K562 (cell line): ENCODE results near the gene GRIP1. TPM values are rescaled to one million over a fixed set of nuclear protein-coding genes. Genes with fewer than 3 reads are reported as not detected.

Source experiments
- ATAC-seq: fragments of 200-7000 bp; cut with Tn5 transposase; 3 replicates; pipeline ENCODE4 v1.9.1; 2020; ENCODE audit warnings: moderate library complexity
- BruUV-seq: library from RNA; stranded (reverse); fragments of 400-500 nt; replicated peaks from 2 replicates; lab custom pipeline; 2021; lab: Mats Ljungman, UMichigan
- CTCF ChIA-PET: fragments of 300-600 bp; formaldehyde crosslinking; extraction: SDS; loops from one replicate; lab custom pipeline; 2021; ENCODE audit warnings: low intra/inter-chr PET ratio; lab: Yijun Ruan, JAX
- POLR2A ChIA-PET: fragments of 300-600, 350-650 bp; sonication (Branson Sonifier 250); formaldehyde crosslinking; extraction: SDS; loops from one replicate; lab custom pipeline; 2021; ENCODE audit warnings: antibody characterized with exemption, inconsistent platforms; lab: Yijun Ruan, JAX
- DNase-seq, 4 experiments: peaks; one replicate each; pipeline versions ENCODE4 v3.0.0 to v3.0.0-alpha.2; 2011 to 2018; ENCODE audit warnings: low spot score in 3 of 4, mixed read lengths in 3 of 4; ENCODE audit errors: extremely low read depth in 1 of 4
- FAIRE-seq: peaks from 2 replicates; lab custom pipeline; 2011; peaks lifted over from hg19 to GRCh38; lab: Jason Lieb, UNC
- H2AFZ ChIP-seq: 2 replicates; pipeline ENCODE4 v1.6.0; 2011; ENCODE audit warnings: low read depth, low read length, control low read depth, inconsistent platforms
- H3K27ac ChIP-seq: fragments of 200-600 bp; 3 replicates; pipeline ENCODE4 v1.8.0; 2011; ENCODE audit warnings: low read depth, mild to moderate bottlenecking, control low read depth, inconsistent platforms, low read length, moderate library complexity, mixed read lengths; ENCODE audit errors: extremely low read depth
- H3K27me3 ChIP-seq, 2 experiments: fragments of 300-600 bp in 1 of 2; 2 replicates in 1 of 2; 3 replicates in 1 of 2; pipeline versions ENCODE4 v1.6.0 to v1.8.0; 2011; ENCODE audit warnings: inconsistent platforms in 2 of 2, low read length in 2 of 2, mild to moderate bottlenecking in 1 of 2, mixed read lengths in 1 of 2, moderate library complexity in 1 of 2; ENCODE audit not compliant: control insufficient read depth in 2 of 2, insufficient read depth in 2 of 2
- H3K36me3 ChIP-seq: fragments of 300-600 bp; 3 replicates; pipeline ENCODE4 v1.8.0; 2011; ENCODE audit warnings: mild to moderate bottlenecking, low read length, inconsistent platforms; ENCODE audit not compliant: control insufficient read depth, insufficient read depth
- H3K4me1 ChIP-seq, 2 experiments: fragments of 200-600 bp in 1 of 2; replicated peaks in 1 of 2; 2 replicates in 1 of 2; 3 replicates in 1 of 2; pipeline versions ENCODE4 v1.5.1 to v1.8.0; 2011; ENCODE audit warnings: inconsistent platforms in 2 of 2, low read length in 2 of 2, mild to moderate bottlenecking in 1 of 2, mixed read lengths in 1 of 2, moderate library complexity in 1 of 2; ENCODE audit not compliant: control insufficient read depth in 2 of 2, insufficient read depth in 2 of 2
- H3K4me2 ChIP-seq: 2 replicates; pipeline ENCODE4 v1.6.1; 2011; ENCODE audit warnings: low read length, control low read depth, inconsistent platforms, mixed read lengths; ENCODE audit not compliant: insufficient read depth
- H3K4me3 ChIP-seq: fragments of 200-600 bp; sonication (generic), shearing (Covaris generic); 2 replicates; pipeline ENCODE4 v1.5.1; 2016; ENCODE audit warnings: control low read depth, inconsistent platforms
- H3K79me2 ChIP-seq: fragments of 200-600 bp; 3 replicates; pipeline ENCODE4 v1.8.0; 2011; ENCODE audit warnings: low read length, inconsistent platforms; ENCODE audit not compliant: control insufficient read depth, insufficient read depth
- H3K9ac ChIP-seq, 2 experiments: 2 replicates each; pipeline versions ENCODE4 v1.6.0 to v1.6.1; 2011; ENCODE audit warnings: low read depth in 2 of 2, low read length in 2 of 2, control low read depth in 1 of 2, inconsistent platforms in 1 of 2, mild to moderate bottlenecking in 1 of 2, mixed read lengths in 1 of 2; ENCODE audit not compliant: insufficient read depth in 1 of 2
- H3K9me1 ChIP-seq: one replicate; pipeline ENCODE4 v1.6.0; 2011; ENCODE audit warnings: inconsistent platforms, mild to moderate bottlenecking, low read length, moderate library complexity; ENCODE audit not compliant: control insufficient read depth, insufficient read depth
- H3K9me3 ChIP-seq: replicated peaks from 2 replicates; pipeline ENCODE4 v1.5.1; 2011; ENCODE audit warnings: low read depth, low read length, inconsistent platforms; ENCODE audit not compliant: control insufficient read depth, insufficient read depth
- H4K20me1 ChIP-seq: replicated peaks from 2 replicates; pipeline ENCODE4 v1.6.1; 2011; ENCODE audit warnings: low read length, inconsistent platforms, mixed read lengths; ENCODE audit not compliant: control insufficient read depth, insufficient read depth
- CBX5 ChIP-seq: IDR thresholded peaks from 2 replicates; pipeline ENCODE4 v1.6.1; 2014; ENCODE audit warnings: low read depth, borderline replicate concordance
- HMGN3 ChIP-seq: IDR thresholded peaks from 2 replicates; pipeline ENCODE4 v1.6.1; 2011; ENCODE audit warnings: borderline replicate concordance, low read depth, mild to moderate bottlenecking, mixed read lengths, low read length; ENCODE audit not compliant: insufficient read length; ENCODE audit errors: extremely low read depth
- LEF1 ChIP-seq: fragments of 450-650 bp; IDR thresholded peaks from 2 replicates; pipeline ENCODE4 v1.6.1; 2016; ENCODE audit warnings: mild to moderate bottlenecking
- MYC ChIP-seq, 2 experiments: fragments of 250-450 bp in 1 of 2; sonication (Bioruptor Pico) in 1 of 2; IDR thresholded peaks; 2 replicates each; pipeline versions ENCODE4 v1.5.1 to v1.6.1; 2012 to 2021; ENCODE audit warnings: low read depth in 2 of 2, borderline replicate concordance in 1 of 2, improper control_type of control experiment in 1 of 2, low read length in 1 of 2, mild to moderate bottlenecking in 1 of 2, moderate library complexity in 1 of 2
- PHB ChIP-seq: fragments of 250-450 bp; sonication (Bioruptor Pico); IDR thresholded peaks from 2 replicates; pipeline ENCODE4 v1.5.0; 2021
- RBM15 ChIP-seq: fragments of 200-400 bp; formaldehyde crosslinking; IDR thresholded peaks from 2 replicates; pipeline ENCODE4 v1.6.1; 2018; ENCODE audit warnings: mild to moderate bottlenecking, low read length, moderate library complexity; ENCODE audit not compliant: insufficient read depth
- RBM34 ChIP-seq: fragments of 200-400 bp; formaldehyde crosslinking; IDR thresholded peaks from 2 replicates; pipeline ENCODE4 v1.6.1; 2018; ENCODE audit warnings: low read length, borderline replicate concordance; ENCODE audit not compliant: insufficient read depth
- ZKSCAN3 ChIP-seq: fragments of 250-450 bp; sonication (Bioruptor Pico); IDR thresholded peaks from 2 replicates; pipeline ENCODE4 v1.4.0; 2020
- WGBS: fragments of 100-300 bp; shearing (Covaris generic); methylation state at CpG from one replicate; pipeline ENCODE4 v1.1.6; 2016; ENCODE audit warnings: low coverage, mixed read lengths; ENCODE audit not compliant: insufficient coverage; ENCODE audit errors: missing lambda C conversion rate; 5-methylcytosine and 5-hydroxymethylcytosine counted together
- in situ Hi-C: fragments of 300-500 bp; cut with MboI; formaldehyde crosslinking; loops from 4 replicates; pipeline ENCODE4 v1.15.0; 2018; ENCODE audit warnings: inconsistent platforms, mixed read lengths
- intact Hi-C: fragments of 100-400 bp; cut with micrococcal nuclease; formaldehyde crosslinking; loops from 2 replicates; pipeline ENCODE4 v1.14.2; 2022
- polyA plus RNA-seq, 8 experiments: library from polyadenylated mRNA; depleted of rRNA in 4 of 8; stranded (reverse) in 5 of 8; unstranded in 3 of 8; fragments of >200 nt; fragmentation: Nextera tagmentation in 2 of 8; fragmentation: Illumina TruSeq in 1 of 8; extraction: Ambion mirVana in 2 of 8; extraction: Trizol in 1 of 8; gene quantifications; 2 replicates each; pipeline versions ENCODE4 v1.2.1 to v1.2.3, GENCODE V29; 2011 to 2014; ENCODE audit warnings: inconsistent platforms in 1 of 8, missing spikeins in 1 of 8
- total RNA-seq, 7 experiments: library from RNA; depleted of rRNA in 6 of 7; stranded (reverse); fragments of >200 nt in 6 of 7; fragmentation: Illumina TruSeq in 2 of 7; extraction: Trizol in 2 of 7; gene quantifications; 2 replicates each; pipeline versions ENCODE4 v1.2.1 to v1.2.3, GENCODE V29; 2011 to 2021; ENCODE audit warnings: low replicate concordance in 1 of 7
- TF ChIP-seq, protein P1 (sequence below): conservative IDR thresholded peaks from 2 replicates; pipeline ENCODE4 v1.6.1; 2011; ENCODE audit warnings: low read depth, mild to moderate bottlenecking, low read length; ENCODE audit not compliant: control insufficient read depth
- TF ChIP-seq, protein P2 (sequence below): fragments of 450-650 bp; formaldehyde crosslinking; IDR thresholded peaks from 2 replicates; pipeline ENCODE4 v1.4.0; 2020; ENCODE audit warnings: mild to moderate bottlenecking, mixed read lengths

The GRIP1 gene
- total and polyA plus RNA-seq, 9 of the 15 experiments (the other 6 are each of a cell fraction or from before 2014, with no cell fraction given): 0.28 to 1.2 (median 0.45) TPM

DNA sequence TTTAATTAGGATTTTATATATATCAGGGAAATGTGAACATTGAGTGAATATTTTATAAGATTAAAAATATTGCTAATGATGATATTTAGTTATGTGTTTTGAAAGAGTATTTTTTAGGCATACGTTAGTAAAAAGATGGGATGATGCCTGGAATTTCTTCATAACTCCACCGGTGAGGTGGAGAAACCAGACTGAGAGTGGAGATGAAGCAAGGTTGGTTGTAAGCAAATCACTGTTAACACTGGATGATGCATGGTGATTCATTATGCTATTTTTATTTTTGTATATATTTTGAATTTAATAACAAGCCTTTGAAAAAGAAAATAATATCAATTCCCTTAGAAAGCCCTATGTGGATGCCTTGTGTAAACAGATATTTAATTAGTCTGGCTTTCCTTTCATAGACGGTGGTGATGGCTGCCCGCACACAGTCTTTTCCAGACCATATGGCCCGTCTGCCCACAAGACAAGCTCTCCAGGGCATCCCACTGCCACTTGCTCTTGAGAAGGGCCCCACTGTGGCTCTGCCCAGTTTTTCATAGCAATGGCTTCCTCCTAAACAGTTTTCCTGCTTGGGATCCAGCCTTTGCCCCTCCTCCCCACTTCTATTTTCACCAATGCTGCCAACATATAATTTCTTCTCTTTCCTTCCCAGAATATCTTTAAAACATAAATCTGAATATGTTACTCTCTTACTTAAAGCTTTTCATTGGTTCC, 281.1 kb downstream of the GRIP1 start:
- Histone ChIP-seq H3K9me3 (no peaks in the 10 kb centered on the region), H3K79me2 (no peaks in the 10 kb centered on the region), H3K4me1 (no peaks in the 10 kb centered on the region), H2AFZ (no peak overlapping the region)
- TF ChIP-seq ZKSCAN3 (no peak), LEF1 (no peak), RBM34 (no peak), MYC (IDR thresholded peaks at IDR 0.05; ENCODE audit: low read depth, low read length) (no peak), MYC (CRISPR knock-in tag; IDR thresholded peaks at IDR 0.05; ENCODE audit: borderline replicate concordance, low read depth) (no peak), HMGN3 (no peak), PHB (no peak), CBX5 (no peak), RBM15 (no peak)
- TF ChIP-seq, protein P1, sequence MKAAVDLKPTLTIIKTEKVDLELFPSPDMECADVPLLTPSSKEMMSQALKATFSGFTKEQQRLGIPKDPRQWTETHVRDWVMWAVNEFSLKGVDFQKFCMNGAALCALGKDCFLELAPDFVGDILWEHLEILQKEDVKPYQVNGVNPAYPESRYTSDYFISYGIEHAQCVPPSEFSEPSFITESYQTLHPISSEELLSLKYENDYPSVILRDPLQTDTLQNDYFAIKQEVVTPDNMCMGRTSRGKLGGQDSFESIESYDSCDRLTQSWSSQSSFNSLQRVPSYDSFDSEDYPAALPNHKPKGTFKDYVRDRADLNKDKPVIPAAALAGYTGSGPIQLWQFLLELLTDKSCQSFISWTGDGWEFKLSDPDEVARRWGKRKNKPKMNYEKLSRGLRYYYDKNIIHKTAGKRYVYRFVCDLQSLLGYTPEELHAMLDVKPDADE: no peak
- TF ChIP-seq, protein P2, sequence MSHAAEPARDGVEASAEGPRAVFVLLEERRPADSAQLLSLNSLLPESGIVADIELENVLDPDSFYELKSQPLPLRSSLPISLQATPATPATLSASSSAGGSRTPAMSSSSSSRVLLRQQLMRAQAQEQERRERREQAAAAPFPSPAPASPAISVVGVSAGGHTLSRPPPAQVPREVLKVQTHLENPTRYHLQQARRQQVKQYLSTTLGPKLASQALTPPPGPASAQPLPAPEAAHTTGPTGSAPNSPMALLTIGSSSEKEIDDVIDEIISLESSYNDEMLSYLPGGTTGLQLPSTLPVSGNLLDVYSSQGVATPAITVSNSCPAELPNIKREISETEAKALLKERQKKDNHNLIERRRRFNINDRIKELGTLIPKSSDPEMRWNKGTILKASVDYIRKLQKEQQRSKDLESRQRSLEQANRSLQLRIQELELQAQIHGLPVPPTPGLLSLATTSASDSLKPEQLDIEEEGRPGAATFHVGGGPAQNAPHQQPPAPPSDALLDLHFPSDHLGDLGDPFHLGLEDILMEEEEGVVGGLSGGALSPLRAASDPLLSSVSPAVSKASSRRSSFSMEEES: no peak
- TF ChIP-seq, all 486 proteins: peak for 0
- no peak for ATAC-seq
- WGBS: 1% methylated on average over 5 of the region's 5 CpGs
- Histone ChIP-seq H3K9ac (no peak overlapping the region), H3K27me3 (peaks cover 0 to 3% of the 10 kb centered on the region in 2 experiments; a peak in 2 of 5 replicates), H3K4me3 (no peak overlapping the region), H3K4me2 (no peak overlapping the region), H4K20me1 (no peaks in the 10 kb centered on the region), H3K9me1 (no peaks in the 10 kb centered on the region), H3K36me3 (no peaks in the 10 kb centered on the region), H3K27ac (no peak overlapping the region)
- DNase-seq: no peak
- intact Hi-C loops: no loop called here
- ChIA-PET CTCF (no interaction called here), POLR2A (no interaction called here)
- in situ Hi-C loops: no loop called here
- no peak for FAIRE-seq
- no TSS peak for BruUV-seq
